NCI-H774 (cell line): ENCODE measurements around the gene JUP.

Experiments used
- DNase-seq: peaks from one replicate; lab custom pipeline; 2025; lab: John Stamatoyannopoulos, UW

The JUP gene

DNA sequence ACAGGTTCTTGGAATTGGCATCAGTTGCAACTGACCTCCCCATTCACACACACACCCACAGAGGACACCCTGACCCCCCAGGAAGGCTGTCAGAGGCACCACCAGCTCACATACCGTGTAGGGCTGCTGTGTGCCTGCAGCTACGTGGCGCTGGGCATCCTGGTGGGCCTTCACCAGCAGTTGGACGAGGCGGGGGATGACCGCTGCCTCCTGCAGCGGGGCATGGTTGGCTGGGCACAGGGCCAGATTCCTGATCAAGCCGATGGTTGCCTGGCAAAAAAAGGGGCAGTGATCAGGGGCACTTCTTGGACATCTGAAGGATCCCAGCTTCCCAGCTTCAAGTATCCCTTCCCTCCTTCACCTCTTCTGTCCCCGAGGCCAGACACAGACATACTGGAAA, 27.9 kb downstream of the JUP start:
- no peak for DNase-seq

DNA sequence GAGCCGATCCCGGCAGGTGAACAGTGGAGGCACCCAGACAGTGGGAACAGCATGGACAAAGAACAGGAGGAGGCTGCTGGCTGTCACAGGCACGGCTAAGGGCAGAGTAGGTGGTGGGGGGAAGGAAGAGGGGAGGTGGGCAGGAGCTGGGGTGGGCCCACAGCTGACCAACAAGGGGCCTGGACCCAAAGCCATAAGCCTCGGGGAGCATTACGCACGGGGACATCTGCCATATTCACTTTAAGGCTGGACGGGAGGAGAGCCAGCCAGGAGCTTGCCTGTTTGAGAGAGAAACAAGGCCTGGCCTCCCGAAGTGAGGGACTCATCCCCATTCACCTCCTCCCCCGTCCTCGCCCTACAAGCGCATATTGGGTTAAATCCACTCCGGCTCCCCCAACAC, 32.4 kb downstream of the JUP start:
- DNase-seq = no peak

DNA sequence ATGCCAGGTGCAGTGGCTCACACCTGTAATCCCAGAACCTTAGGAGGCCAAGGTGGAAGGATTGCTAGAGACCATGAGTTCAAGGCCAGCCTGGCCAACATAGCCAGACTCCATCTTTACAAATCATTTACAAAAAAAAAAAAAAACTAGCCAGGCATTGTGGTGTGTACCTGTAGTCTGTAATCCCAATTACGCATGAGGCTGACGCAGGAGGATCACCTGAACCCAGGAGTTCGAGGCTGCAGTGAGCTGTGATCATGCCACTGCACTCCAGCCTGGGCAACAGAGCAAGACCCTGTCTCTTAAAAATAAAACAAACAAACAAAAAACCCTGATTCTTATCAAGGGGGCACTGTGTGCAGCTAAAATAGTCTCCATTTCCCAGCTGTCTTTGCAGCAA, 35.2 kb downstream of the JUP start:
- DNase-seq = no peak

DNA sequence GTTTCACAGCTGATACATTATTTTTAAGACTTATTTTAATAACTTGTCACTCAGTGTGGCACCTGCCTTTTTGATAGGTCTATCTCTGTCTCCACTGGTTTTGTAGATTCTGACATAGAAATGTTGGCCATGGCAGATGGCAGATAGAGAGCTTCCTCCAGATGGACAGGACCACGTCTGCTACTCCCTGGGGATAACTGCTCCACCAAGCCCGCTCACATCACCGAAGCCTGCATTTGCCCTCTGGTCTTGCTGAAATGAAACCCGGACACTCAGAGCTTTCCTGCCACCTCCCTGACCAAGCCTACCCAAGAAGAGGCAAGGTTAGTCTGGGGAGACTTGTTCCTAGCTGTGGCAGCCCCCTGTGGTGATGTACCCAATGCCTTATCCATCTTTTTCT, 35.6 kb downstream of the JUP start:
- DNase-seq = no peak

DNA sequence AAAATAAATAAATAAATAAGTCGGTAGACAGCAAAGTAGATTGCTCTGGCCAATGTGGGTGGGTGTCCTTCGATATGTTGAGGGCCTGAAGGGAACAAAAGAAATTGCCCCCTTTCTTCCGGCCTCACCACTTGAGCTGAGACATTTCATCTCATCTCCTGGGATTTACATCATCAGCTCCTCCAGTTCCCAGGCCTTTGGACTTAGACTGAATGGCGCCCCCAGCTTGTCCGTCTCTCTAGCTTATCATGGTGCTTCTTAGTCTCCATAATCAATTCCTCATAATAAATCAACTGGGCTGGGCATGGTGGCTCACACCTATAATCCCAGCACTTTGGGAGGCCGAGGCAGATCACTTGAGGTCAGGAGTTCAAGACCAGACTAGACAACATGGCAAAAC, 38.2 kb downstream of the JUP start:
- no peak for DNase-seq

DNA sequence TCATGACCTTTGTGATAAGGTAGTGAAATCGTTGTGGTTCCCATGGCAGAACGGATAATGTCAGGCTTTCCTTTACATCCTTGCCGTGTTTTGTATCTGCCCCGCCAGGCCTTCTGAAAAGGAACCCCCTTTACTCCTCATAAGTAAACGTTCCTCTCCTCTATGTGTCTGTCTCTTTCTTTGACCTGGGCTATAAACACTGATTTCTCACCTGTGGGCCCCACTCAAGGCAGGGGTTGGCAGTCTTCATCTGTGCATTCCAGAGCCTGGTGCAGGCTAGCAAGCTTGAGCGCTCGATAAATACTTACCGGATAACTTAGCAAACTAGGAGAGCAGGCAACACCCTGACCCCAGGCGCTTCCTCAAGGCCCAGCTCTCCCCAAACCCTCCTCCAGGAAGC, 44.8 kb downstream of the JUP start:
- no peak for DNase-seq

DNA sequence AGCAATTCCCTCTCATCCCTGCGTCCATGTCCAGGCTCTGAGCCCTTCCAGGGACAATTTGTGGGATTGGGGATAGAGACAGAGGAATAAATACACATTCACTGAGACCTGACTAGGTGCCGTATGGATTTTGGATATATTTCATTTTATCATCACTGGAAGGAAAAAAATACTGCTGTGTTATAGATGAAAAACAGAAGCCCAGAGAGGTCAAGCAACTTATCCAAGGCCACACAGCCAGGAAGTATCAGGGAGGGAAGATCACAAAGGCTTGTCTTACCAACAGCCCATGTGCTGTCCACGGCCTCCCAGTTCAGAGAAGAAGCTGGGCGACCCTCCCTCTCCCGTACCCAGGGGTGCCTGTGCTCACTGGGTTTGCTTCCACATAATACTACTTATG, 46.0 kb downstream of the JUP start:
- DNase-seq = no peak

DNA sequence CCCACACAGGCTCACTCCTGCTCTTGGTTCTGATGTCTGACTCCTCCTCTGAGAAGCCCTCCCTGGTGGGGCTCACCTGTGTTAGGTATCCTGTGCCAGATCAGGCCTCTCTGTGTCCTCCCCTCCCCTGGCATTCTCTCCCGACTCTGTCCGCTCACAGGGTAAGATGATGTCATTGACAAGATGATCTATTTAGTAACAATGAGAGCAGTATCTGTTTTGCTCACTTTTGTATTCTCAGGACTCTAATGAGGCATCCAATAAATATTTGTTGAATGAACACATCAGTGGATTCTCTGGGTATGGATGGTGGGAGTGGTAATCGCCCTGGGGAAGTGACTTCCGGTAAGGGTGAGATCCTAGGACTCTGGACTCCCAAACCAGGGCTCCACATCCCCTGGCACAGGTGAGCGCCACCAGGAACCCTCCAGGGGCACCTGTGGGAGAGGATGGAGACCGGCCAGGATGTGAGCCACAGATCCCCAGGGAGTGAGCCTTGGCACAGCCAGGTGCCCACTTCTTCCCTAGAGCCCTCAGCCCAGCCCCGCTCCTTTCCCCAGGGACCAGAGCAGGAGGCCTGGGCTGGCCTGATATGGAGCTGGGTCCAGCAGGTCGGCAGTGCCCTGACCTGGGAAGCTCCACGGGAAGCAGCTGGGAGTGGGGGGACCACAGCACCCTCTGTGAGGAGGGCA, 46.7 kb downstream of the JUP start:
- DNase-seq = no peak

DNA sequence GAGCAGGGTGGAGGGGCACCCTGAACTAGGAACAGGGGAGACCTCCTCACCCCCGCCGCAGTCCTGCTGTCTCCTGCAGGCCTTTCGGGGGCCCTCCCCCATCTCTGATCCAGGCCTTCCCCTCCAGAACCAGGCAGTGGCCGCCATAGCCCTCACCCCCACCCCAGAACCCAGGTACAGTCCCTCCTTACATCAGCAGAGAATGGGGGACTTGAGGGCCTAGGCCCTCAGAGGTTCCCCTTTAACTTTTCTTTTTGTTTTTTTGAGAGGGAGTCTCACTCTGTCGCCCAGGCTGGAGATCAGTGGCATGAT, 47.8 kb downstream of the JUP start:
- no peak for DNase-seq

DNA sequence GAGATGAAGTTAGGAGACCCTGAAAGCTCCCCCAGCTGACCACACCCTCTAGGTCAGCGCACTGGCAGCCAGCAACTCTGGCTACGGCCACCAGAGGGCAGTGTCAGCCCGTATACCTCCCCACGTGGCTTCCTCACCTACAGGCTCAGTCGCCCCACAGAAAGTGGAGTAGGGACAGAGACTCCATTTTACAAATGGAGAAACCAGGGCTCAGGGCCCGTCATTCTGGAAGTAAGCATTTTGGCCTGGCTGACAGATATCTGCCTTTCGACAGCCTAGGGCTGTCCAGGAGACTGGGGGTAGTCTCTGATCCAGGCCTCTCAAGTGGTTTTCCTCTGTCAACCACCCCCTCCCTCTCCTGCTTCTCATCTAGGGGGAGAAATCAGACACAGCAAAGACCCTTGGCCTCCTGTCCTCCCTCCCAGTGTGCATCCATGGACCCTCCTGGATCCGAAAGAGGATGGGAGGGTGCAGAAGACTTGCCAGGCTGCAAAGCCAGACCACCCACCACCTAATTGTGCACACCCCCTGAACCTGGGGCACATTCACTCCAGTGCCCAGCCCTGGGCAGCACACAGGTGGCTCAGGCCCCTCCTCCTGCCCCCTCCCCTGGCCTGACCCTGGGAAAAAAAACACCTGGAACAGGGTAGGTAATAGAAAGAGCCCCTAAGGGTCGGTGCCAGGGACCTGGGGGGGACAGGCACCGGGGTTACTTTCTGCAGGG, 48.3 kb downstream of the JUP start:
- peak; percentile 82 for DNase-seq

DNA sequence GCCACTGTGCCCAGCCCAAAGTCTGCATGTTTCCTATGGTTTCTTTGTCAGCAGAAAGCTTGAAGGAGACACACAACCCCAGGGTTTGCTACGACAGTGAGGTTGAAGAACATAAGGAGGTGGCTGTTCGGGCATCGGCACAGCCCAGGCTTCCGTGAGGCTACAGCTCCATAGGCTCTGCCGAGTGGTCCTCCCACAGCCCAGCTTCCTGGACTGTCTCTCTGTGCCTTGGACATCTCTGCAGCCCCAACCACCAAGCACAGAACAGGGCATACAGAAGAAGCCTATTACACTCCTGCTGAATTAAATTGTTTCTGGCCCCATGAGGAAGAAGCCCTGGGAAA, 48.9 kb downstream of the JUP start:
- no peak for DNase-seq

DNA sequence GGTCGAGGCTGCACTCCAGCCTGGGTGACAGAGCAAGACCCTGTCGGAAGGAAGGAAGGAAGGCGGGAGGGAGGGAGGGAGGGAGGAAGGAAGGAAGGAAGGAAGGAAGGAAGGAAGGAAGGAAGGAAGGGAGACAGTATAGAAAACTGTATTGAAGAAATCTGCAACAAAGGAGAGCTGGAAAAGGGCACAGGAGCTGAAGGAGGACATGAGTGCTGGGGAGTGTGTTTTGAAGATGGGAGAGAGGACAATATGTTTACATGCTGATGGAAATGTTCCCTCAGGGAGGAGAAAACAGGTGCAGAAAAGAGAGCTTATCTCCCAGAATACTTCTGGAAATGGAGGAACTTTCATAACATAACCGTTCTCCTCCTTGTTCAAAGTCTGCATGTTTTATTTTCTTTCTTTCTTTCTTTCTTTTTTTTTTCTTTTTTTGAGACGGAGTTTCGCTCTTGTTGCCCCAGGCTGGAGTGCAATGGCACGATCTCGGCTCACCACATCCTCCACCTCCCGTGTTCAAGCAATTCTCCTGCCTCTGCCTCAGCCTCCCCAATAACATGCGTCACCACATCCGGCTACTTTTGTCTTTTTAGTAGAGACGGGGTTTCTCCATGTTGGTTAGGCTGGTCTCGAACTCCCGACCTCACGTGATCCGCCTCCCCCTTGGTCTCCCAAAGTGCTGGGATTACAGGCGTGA, 49.4 kb downstream of the JUP start:
- no peak for DNase-seq

DNA sequence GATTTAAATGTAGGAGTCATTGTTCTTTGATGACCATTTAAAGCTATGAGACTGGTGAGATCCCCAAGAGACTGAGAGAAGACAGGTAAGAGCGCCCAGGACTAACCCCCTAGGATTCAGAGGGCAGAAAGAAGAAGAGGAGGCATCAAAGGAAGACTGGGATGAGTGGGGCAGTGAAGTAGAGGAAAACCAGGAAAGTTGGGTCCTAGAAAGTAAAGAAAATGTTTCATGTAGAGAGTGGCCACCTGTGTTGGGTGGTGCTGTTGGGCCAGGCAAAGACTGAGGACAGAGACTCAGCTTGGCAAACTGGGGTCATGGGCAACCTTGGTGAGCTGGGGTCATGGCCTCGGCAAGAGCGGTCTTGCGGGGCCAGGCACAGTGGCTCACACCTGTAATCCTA, 50.8 kb downstream of the JUP start:
- no peak for DNase-seq

DNA sequence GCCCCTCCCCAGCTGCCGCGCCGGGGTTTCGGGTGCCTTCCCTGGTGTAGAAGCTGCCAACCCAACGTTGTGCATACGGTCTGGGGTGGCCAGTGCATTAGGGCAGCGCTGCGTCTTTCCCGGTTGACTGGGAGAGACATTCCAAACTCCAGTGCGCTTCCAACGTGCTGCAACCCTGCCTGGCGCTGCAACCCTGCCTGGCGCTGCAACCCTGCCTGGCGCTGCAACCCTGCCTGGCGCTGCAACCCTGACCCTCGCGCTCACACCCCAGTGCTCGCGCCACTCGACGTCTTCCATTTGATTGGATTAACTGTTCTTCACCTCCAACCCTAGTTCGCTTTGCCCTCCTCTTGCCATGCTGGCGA, 51.6 kb downstream of the JUP start:
- DNase-seq = no peak

DNA sequence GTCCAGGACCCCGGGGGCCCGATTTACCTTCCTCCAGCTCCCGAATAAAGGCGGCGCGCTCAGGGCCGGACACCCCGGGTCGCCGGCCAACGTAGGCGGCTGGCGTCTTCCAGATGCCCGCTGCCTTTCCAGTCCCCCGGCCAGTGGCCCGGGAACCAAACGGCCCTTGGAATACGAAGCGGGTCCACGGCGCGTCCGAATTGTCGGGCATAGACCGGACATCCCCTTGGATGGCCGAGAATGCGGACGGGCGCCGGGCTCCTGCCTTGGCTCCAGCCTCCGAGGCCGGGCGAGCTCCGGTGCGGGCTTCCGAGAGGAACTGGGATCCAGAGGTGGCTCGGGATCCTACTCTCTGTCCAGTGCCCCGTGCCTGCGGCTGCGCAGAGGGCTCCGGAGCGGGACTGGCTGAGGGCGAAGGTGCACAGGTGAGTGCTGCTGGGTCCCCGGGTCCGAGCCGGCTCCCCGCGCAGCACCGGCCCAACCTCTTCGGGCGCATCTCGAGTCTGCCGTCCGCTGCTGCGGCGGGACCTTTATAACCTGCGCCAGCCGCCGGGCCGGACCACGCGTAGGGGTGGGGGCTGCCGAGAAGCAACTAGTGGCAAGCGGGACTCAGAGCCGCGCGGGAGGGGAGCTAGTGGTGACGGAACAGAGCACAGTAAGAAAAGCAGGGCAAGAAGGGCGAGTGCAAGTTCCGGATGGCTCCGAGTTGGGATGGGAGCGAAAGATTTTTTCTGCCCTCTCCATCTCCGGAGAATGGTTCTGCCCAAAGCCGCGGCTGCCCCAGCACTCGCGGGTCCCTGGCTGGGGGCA, 52.2 kb downstream of the JUP start, which contains the start of gene HAP1:
Gene HAP1 (minus strand): TSS at position 505 of the 810 bp plus-strand sequence. CDS start 9 bp downstream, at position 496.
- DNase-seq = peak; percentile 24

DNA sequence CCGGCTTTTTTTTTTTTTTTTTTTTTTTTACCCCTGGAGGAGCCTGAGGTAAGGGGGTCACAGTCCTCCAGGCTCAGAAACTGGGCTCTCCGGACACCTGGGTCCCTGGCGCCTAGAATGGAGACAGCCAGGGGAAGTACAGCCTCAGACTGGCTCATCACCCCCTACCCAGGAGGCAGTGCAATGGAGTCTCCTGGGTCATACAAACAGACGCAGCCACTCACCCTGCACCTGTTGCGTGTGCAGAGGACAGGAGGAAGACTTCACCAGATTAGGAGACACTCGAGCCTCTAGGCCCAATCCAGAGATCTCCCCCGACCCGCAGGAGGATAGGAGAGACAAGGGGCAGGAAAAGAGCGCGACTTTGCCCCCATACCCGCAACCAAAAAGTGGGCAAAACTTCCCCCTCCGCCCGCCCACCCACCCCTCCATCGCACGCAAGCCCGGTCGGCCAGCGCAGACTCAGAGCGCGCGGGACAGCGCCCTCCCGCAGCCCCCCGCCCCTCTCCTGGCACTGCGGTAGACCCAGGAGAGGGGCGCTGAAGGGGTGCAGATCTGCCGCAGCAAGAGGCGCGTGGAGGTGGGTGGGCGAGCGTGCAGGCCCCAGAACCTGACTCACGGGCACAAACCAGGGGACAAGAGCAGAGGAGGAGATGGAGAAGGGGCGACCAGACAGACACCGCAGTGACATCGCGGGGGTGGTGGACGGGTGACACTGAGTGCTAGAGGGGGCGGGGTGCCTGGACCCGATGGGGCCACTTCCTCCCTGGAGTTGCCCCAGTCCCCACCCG, 53.0 kb downstream of the JUP start:
- no peak for DNase-seq

DNA sequence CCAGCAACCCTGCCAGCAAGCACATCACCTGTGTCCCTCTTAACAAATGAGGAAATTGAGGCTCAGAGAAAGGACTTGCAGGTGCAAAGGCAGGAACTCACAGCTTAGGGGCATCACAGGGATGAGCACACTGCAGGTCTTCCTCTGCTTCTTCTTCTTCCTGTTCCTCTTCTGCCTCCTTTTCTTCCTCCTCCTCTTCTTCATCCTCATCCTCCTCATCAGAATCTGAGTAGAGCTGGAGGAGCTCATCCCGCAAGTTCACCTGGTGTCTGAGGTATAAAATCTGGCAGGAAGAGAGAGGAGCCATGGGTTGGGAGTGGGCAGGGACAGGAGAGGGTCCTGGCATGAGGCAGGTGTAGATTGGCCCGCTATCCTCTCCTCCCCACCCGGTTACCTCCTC, 54.7 kb downstream of the JUP start:
- DNase-seq = no peak

DNA sequence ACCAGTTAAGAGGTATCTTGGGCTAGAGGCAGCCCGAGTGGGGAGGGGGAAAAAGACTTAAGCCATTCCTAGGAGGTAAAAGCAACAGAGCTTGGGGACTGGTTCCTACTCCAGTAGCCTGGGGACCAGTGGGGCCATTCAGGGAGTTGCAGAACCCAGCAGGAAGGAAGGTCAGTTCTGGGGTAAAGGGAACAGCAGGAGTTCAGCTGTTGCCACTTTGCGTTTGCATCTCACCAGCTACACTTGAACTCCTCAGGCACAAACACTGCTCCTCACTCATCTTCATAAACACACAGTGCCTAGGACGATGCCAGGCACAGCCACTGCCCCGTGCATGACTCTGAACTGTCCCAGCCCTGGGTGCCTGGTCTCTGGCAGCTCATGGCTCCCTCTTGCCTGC, 56.0 kb downstream of the JUP start:
- DNase-seq = no peak

DNA sequence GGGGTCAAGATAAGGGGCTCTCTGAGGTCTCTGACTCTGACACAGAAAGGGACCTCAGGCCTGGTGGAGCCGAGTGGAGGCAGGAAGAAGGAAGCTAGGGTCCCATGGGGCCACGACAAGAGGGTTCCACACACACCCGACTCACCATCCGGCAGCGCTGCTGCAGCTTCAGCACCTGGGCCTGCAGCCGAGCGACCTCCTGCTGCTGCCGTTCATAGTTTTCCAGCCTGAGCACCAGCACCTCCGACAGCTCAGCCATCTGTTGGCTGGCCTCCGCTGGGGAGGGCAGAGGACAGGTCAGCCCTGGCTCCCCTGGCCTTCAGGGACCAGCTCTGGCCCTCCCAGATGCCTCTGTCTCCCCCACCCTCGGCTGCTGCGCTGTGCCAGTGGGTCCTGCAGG, 58.5 kb downstream of the JUP start:
- no peak for DNase-seq

DNA sequence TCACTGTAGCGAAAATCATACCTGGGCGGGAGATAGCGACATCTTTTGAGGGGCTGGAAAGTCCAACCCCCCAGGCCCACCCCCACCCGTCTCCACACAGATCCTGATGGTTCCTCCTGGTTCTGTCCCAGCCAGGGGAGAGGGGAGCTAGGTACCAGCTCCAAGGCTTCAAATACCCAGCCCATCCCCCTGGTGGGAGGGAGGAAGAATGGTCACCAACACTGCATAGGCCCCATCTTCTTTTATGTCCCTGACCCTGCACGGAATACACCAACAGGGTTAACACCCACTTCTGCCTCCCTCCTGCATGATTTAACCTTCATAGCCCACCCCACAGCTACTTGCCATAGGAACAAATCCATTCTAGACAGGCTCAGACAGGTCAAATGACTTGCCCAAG, 61.4 kb downstream of the JUP start:
- DNase-seq = no peak

DNA sequence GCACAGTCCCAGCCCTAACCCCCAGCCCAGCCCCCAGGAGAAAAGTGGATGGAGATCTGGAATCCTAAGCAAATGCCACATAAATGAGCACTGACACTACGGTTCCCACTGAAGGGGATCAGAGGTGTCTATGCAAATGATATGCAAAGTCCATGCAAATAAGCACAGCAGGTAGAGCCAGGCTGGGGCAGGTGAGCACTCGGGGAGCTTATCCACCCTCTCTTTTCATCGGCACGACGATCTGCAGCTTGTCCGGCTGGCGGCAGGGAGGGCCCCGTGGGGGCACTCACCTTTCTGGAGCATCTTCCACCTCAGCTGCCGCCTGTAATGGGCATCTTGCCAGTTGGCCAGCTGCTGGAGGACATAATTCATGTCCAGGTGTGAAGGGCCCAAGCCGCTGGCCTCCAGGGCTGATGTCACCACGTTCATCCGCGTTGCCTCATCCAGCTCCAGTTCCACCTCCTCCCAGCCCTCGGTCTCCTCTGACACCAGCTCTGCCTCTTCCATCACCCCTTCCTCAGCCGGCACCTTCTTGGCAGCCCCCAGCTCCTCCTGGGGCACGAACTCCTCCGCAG, 61.9 kb downstream of the JUP start:
- DNase-seq = peak; percentile 87
